PC-3 (cell line): Measurements from ENCODE around the gene CD180.

Experiments used
- EZH2 ChIP-seq: fragments of 300-600 bp; sonication (generic); IDR thresholded peaks from one replicate; pipeline ENCODE4 v1.6.1; 2017; ENCODE audit warnings: antibody characterized with exemption, mild to moderate bottlenecking, low read length; ENCODE audit not compliant: unreplicated experiment
- EZH2phosphoT487 ChIP-seq: fragments of 300-600 bp; sonication (generic); IDR thresholded peaks from 2 replicates; pipeline ENCODE4 v1.6.1; 2018; ENCODE audit warnings: mild to moderate bottlenecking, antibody characterized with exemption, low read length, borderline replicate concordance
- TF ChIP-seq, protein P1 (sequence below): fragments of 300-600 bp; sonication (generic); conservative IDR thresholded peaks from 2 replicates; pipeline ENCODE4 v1.5.1; 2017; ENCODE audit warnings: antibody characterized with exemption, low read depth, mild to moderate bottlenecking, low read length

DNA sequence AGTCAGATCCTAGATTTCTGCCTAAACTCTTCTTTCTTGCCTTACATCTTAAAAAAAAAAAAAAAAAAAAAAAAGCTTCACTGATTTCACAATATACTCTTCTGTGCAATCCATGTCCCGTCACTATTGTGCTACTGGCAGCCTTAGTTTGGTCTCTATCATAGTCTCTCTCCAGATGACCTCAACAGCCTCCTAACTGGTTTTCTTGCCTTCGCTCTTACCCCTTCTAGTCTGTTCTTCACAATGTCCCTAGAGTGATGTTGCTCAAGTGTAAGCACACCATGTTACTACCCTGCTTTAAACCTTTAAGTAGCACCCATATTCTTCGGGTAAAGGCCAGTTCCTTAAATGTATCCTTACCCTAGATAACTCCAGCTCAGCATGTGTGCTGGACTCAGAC lies 25.8 kb downstream of the CD180 start:
- TF ChIP-seq, protein P1, sequence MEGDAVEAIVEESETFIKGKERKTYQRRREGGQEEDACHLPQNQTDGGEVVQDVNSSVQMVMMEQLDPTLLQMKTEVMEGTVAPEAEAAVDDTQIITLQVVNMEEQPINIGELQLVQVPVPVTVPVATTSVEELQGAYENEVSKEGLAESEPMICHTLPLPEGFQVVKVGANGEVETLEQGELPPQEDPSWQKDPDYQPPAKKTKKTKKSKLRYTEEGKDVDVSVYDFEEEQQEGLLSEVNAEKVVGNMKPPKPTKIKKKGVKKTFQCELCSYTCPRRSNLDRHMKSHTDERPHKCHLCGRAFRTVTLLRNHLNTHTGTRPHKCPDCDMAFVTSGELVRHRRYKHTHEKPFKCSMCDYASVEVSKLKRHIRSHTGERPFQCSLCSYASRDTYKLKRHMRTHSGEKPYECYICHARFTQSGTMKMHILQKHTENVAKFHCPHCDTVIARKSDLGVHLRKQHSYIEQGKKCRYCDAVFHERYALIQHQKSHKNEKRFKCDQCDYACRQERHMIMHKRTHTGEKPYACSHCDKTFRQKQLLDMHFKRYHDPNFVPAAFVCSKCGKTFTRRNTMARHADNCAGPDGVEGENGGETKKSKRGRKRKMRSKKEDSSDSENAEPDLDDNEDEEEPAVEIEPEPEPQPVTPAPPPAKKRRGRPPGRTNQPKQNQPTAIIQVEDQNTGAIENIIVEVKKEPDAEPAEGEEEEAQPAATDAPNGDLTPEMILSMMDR, result no peak
- no peak for TF ChIP-seq EZH2
- TF ChIP-seq EZH2phosphoT487, result no peak
